H9 (cell line): ENCODE data around the gene ARHGAP8. TPM values are rescaled to one million over a fixed set of nuclear protein-coding genes. Genes with fewer than 3 reads are reported as not detected.

Experiments used
- DNase-seq: peaks from one replicate; pipeline ENCODE4 v3.0.0-alpha.2; 2017
- H2AFZ ChIP-seq: one replicate; pipeline ENCODE4 v1.6.1; 2013; ENCODE audit warnings: mild to moderate bottlenecking, low read length, control low read depth, moderate library complexity
- H2AK5ac ChIP-seq: 2 replicates; pipeline ENCODE4 v1.6.1; 2013; ENCODE audit warnings: low read length, control low read depth, mixed read lengths; ENCODE audit not compliant: insufficient read length
- H2BK120ac ChIP-seq: one replicate; pipeline ENCODE4 v1.6.1; 2013; ENCODE audit warnings: low read depth, mild to moderate bottlenecking, low read length, control low read depth, inconsistent platforms; ENCODE audit not compliant: poor library complexity, severe bottlenecking
- H2BK12ac ChIP-seq: 2 replicates; pipeline ENCODE4 v1.6.1; 2013; ENCODE audit warnings: low read length, control low read depth, mixed read lengths, low read depth; ENCODE audit not compliant: insufficient read length
- H2BK15ac ChIP-seq: 2 replicates; pipeline ENCODE4 v1.6.1; 2013; ENCODE audit warnings: low read depth, low read length, control low read depth
- H2BK20ac ChIP-seq: one replicate; pipeline ENCODE4 v1.6.1; 2013; ENCODE audit warnings: low read depth, mild to moderate bottlenecking, low read length, control low read depth, inconsistent platforms; ENCODE audit not compliant: poor library complexity, severe bottlenecking
- H2BK5ac ChIP-seq: 2 replicates; pipeline ENCODE4 v1.6.1; 2013; ENCODE audit warnings: low read length, control low read depth, mixed read lengths; ENCODE audit not compliant: insufficient read length
- H3K14ac ChIP-seq: 2 replicates; pipeline ENCODE4 v1.6.1; 2013; ENCODE audit warnings: low read length, control low read depth; ENCODE audit not compliant: insufficient read depth
- H3K18ac ChIP-seq: 2 replicates; pipeline ENCODE4 v1.6.1; 2013; ENCODE audit warnings: low read depth, mild to moderate bottlenecking, mixed read lengths, low read length, control low read depth; ENCODE audit not compliant: insufficient read length
- H3K23ac ChIP-seq: 2 replicates; pipeline ENCODE4 v1.6.1; 2013; ENCODE audit warnings: low read length, control low read depth, mixed read lengths, low read depth; ENCODE audit not compliant: insufficient read length
- H3K23me2 ChIP-seq: 2 replicates; pipeline ENCODE4 v1.6.1; 2013; ENCODE audit warnings: low read depth, mild to moderate bottlenecking, mixed read lengths, low read length, control low read depth; ENCODE audit not compliant: insufficient read length, poor library complexity, severe bottlenecking
- H3K27ac ChIP-seq: 2 replicates; pipeline ENCODE4 v1.5.1; 2013; ENCODE audit warnings: low read length, control low read depth, mixed read lengths, low read depth; ENCODE audit not compliant: insufficient read length
- H3K27me3 ChIP-seq: 2 replicates; pipeline ENCODE4 v1.6.1; 2013; ENCODE audit warnings: low read length, control low read depth, inconsistent platforms; ENCODE audit not compliant: insufficient read depth
- H3K4ac ChIP-seq: 2 replicates; pipeline ENCODE4 v1.6.1; 2013; ENCODE audit warnings: low read depth, mild to moderate bottlenecking, control low read depth, inconsistent platforms, low read length, moderate library complexity
- H3K4me1 ChIP-seq: 2 replicates; pipeline ENCODE4 v1.6.1; 2013; ENCODE audit warnings: low read length, control low read depth, inconsistent platforms; ENCODE audit not compliant: insufficient read depth
- H3K4me2 ChIP-seq: 2 replicates; pipeline ENCODE4 v1.6.1; 2013; ENCODE audit warnings: low read length, control low read depth, mixed read lengths; ENCODE audit not compliant: insufficient read length, insufficient read depth
- H3K56ac ChIP-seq: 2 replicates; pipeline ENCODE4 v1.6.1; 2013; ENCODE audit warnings: low read depth, mild to moderate bottlenecking, mixed read lengths, low read length, control low read depth; ENCODE audit not compliant: insufficient read length
- H3K79me1 ChIP-seq: 2 replicates; pipeline ENCODE4 v1.6.1; 2013; ENCODE audit warnings: low read depth, mild to moderate bottlenecking, moderate library complexity, low read length, control low read depth, inconsistent platforms; ENCODE audit not compliant: insufficient read depth, poor library complexity, severe bottlenecking
- H3K79me2 ChIP-seq: 2 replicates; pipeline ENCODE4 v1.6.1; 2013; ENCODE audit warnings: low read length, control low read depth, inconsistent platforms; ENCODE audit not compliant: insufficient read depth
- H3K9ac ChIP-seq: 2 replicates; pipeline ENCODE4 v1.6.1; 2013; ENCODE audit warnings: low read length, control low read depth, mixed read lengths; ENCODE audit not compliant: insufficient read length; ENCODE audit errors: extremely low read depth
- H3K9me3 ChIP-seq: one replicate; pipeline ENCODE4 v1.6.1; 2013; ENCODE audit warnings: low read depth, low read length, inconsistent platforms; ENCODE audit not compliant: control insufficient read depth
- H3T11ph ChIP-seq: one replicate; pipeline ENCODE4 v1.6.1; 2013; ENCODE audit warnings: mild to moderate bottlenecking, low read length, control low read depth, inconsistent platforms
- H4K20me1 ChIP-seq: one replicate; pipeline ENCODE4 v1.6.1; 2013; ENCODE audit not compliant: control insufficient read depth, insufficient read length, insufficient read depth
- H4K5ac ChIP-seq: 2 replicates; pipeline ENCODE4 v1.6.1; 2013; ENCODE audit warnings: low read depth, mild to moderate bottlenecking, mixed read lengths, low read length, control low read depth; ENCODE audit not compliant: insufficient read length
- H4K8ac ChIP-seq: replicated peaks from 2 replicates; pipeline ENCODE4 v1.6.1; 2013; ENCODE audit warnings: low read length, control low read depth, mixed read lengths, low read depth; ENCODE audit not compliant: insufficient read length
- H4K91ac ChIP-seq: 2 replicates; pipeline ENCODE4 v1.6.1; 2013; ENCODE audit warnings: low read depth, mild to moderate bottlenecking, moderate library complexity, mixed read lengths, low read length, control low read depth; ENCODE audit not compliant: insufficient read length
- H3K27ac Mint-ChIP-seq, 3 experiments: 2 replicates in 2 of 3; 3 replicates in 1 of 3; pipeline ENCODE4 v1.8.0; 2020 to 2021; ENCODE audit warnings: mixed read lengths in 3 of 3, mild to moderate bottlenecking in 1 of 3, moderate library complexity in 1 of 3
- H3K27me3 Mint-ChIP-seq: 2 replicates; pipeline ENCODE4 v1.8.0; 2021; ENCODE audit warnings: low read depth, mild to moderate bottlenecking, moderate library complexity, mixed read lengths
- H3K36me3 Mint-ChIP-seq, 3 experiments: 2 replicates in 2 of 3; 3 replicates in 1 of 3; pipeline ENCODE4 v1.8.0; 2020 to 2021; ENCODE audit warnings: low read depth in 3 of 3, mixed read lengths in 3 of 3; ENCODE audit not compliant: insufficient read depth in 1 of 3
- H3K4me1 Mint-ChIP-seq, 2 experiments: 2 replicates each; pipeline ENCODE4 v1.8.0; 2020; ENCODE audit warnings: mixed read lengths in 2 of 2
- H3K4me3 Mint-ChIP-seq, 2 experiments: 2 replicates in 1 of 2; 3 replicates in 1 of 2; pipeline ENCODE4 v1.8.0; 2020 to 2021; ENCODE audit warnings: mild to moderate bottlenecking in 2 of 2, mixed read lengths in 2 of 2, moderate library complexity in 1 of 2
- H3K9me3 Mint-ChIP-seq, 2 experiments: 2 replicates in 1 of 2; 3 replicates in 1 of 2; pipeline ENCODE4 v1.8.0; 2020; ENCODE audit warnings: mild to moderate bottlenecking in 2 of 2, mixed read lengths in 2 of 2, moderate library complexity in 1 of 2
- CTCF ChIP-seq: fragments of 200-600 bp; sonication (generic); conservative IDR thresholded peaks from 3 replicates; pipeline ENCODE4 v1.8.0; 2021; ENCODE audit warnings: antibody characterized with exemption, mild to moderate bottlenecking
- WGBS: extraction: QIAGEN DNeasy Blood & Tissue Kit; methylation state at CpG from one replicate; pipeline ENCODE4 v1.1.7; 2013; ENCODE audit warnings: missing lambda C conversion rate, low lambda C conversion rate, mixed read lengths; ENCODE audit not compliant: insufficient read length; ENCODE audit errors: extremely low coverage; 5-methylcytosine and 5-hydroxymethylcytosine counted together
- long read RNA-seq: library from polyadenylated mRNA; unstranded; transcript quantifications from one replicate; pipeline ENCODE4 v2.0.0, GENCODE V29; 2020
- total RNA-seq: library from RNA; stranded (reverse); gene quantifications from 2 replicates; pipeline ENCODE4 v1.2.1, GENCODE V29; 2021

ARHGAP8 gene
- total RNA-seq = 29.3 and 35.4 TPM in 2 replicates
- long read RNA-seq, transcript ARHGAP8-202 (12 exons, 1,584 nt) = major isoform, 87 of 144 reads
- long read RNA-seq, transcript ARHGAP8-204 (13 exons, 1,725 nt) = minor isoform, 6 of 144 reads
- long read RNA-seq, transcript ARHGAP8-208 (10 exons, 2,905 nt) = minor isoform, 11 of 144 reads
- long read RNA-seq, partial matches to known transcripts = 11 of 144 reads
- long read RNA-seq, other reads (novel, unspliced or antisense) = 23 of 144 reads

- no peak within 1 kb of the TSS for H2AK5ac ChIP-seq
- H4K8ac ChIP-seq = no peak within 1 kb of the TSS
- no peak within 1 kb of the TSS for H4K5ac ChIP-seq
- H3K79me1 ChIP-seq = peaks cover 4% of the 10 kb centered on the region
- no peak within 1 kb of the TSS for H2BK120ac ChIP-seq
- H3K18ac ChIP-seq = peak within 1 kb of the TSS; percentile 76
- H3K23ac ChIP-seq = no peak within 1 kb of the TSS
- no peak within 1 kb of the TSS for H3K27ac ChIP-seq
- H3K9me3 ChIP-seq = no peaks in the 10 kb centered on the region
- H3K56ac ChIP-seq = no peak within 1 kb of the TSS
- peak within 1 kb of the TSS; percentile 69; the same call in 1 of the 2 replicates for H3K14ac ChIP-seq
- Mint-ChIP-seq H3K4me1 (peaks cover 25 to 50% of the 10 kb centered on the region in 2 experiments), H3K4me3 (peak within 1 kb of the TSS; percentile 82 to 92), H3K36me3 (peaks cover 8 to 21% (median 12%) of the 10 kb centered on the region in 3 experiments; a peak in 6 of 7 replicates), H3K27me3 (peaks cover 7% of the 10 kb centered on the region), H3K9me3 (peaks cover 4 to 15% of the 10 kb centered on the region in 2 experiments; a peak in 3 of 5 replicates), H3K27ac (peak within 1 kb of the TSS in 1 of 3 experiments; percentile 52; a peak in 3 of 7 replicates)
- peaks cover 12% of the 10 kb centered on the region; the same call in 1 of the 2 replicates for H3K4me1 ChIP-seq
- H3K79me2 ChIP-seq = peaks cover 1% of the 10 kb centered on the region; the same call in 1 of the 2 replicates
- H3T11ph ChIP-seq = no peak within 1 kb of the TSS
- no peak within 1 kb of the TSS for H2BK15ac ChIP-seq
- no peak for TF ChIP-seq CTCF
- H4K20me1 ChIP-seq = no peaks in the 10 kb centered on the region
- peak within 1 kb of the TSS; percentile 90 for H3K4me2 ChIP-seq
- no peak within 1 kb of the TSS for H2BK20ac ChIP-seq
- no peaks in the 10 kb centered on the region for H3K27me3 ChIP-seq
- no peak within 1 kb of the TSS for H3K4ac ChIP-seq
- H3K23me2 ChIP-seq = peaks cover 18% of the 10 kb centered on the region
- peak; percentile 87 for DNase-seq
- WGBS = no CpG with 5 or more reads among the region's 78 CpGs
- peak within 1 kb of the TSS; percentile 41 for H3K9ac ChIP-seq
- H2BK12ac ChIP-seq = no peak within 1 kb of the TSS
- H4K91ac ChIP-seq = no peak within 1 kb of the TSS
- H2AFZ ChIP-seq = no peak within 1 kb of the TSS
- no peak within 1 kb of the TSS for H2BK5ac ChIP-seq
Measured at GRCh38 chr22:44752285-44753188, at the start of gene ARHGAP8. Gene ARHGAP8 (plus strand): TSS chr22:44752575. CDS start chr22:44786528, 33,953 bp downstream.
